Posterior vena cava (tissue), 2 donors: ENCODE results near the gene GIT1. TPM values are rescaled to one million over a fixed set of nuclear protein-coding genes. Genes with fewer than 3 reads are reported as not detected.
A peak's percentile ranks its signal among the peaks of the same experiment; 100 is the strongest.

ENCODE experiments used
- DNase-seq: peaks from one replicate; pipeline ENCODE4 v3.0.0-alpha.2; 2020; ENCODE audit warnings: low spot score
- intact Hi-C, 2 donors: fragments of 100-400 bp; cut with DNase I; formaldehyde crosslinking; loops; one replicate each; pipeline versions ENCODE4 v1.14.1 to v1.14.2; 2022 to 2023
- long read RNA-seq, 2 donors: library from polyadenylated mRNA; unstranded; transcript quantifications; one replicate each; pipeline ENCODE4 v2.0.0, GENCODE V29; 2020 to 2021
- total RNA-seq, 2 donors: library from RNA; stranded (reverse); fragmentation: NEBNext Ultra II Directional; extraction: Animal tissue kit (Norgen Biotek cat#: 25700); gene quantifications; one replicate each; pipeline ENCODE4 v1.2.1, GENCODE V29; 2021
- donor health status: DM: yes; HTN: yes; CAD: no.
- donor health status: DM: yes; HTN: yes; CAD: no.

The GIT1 gene, protein sequence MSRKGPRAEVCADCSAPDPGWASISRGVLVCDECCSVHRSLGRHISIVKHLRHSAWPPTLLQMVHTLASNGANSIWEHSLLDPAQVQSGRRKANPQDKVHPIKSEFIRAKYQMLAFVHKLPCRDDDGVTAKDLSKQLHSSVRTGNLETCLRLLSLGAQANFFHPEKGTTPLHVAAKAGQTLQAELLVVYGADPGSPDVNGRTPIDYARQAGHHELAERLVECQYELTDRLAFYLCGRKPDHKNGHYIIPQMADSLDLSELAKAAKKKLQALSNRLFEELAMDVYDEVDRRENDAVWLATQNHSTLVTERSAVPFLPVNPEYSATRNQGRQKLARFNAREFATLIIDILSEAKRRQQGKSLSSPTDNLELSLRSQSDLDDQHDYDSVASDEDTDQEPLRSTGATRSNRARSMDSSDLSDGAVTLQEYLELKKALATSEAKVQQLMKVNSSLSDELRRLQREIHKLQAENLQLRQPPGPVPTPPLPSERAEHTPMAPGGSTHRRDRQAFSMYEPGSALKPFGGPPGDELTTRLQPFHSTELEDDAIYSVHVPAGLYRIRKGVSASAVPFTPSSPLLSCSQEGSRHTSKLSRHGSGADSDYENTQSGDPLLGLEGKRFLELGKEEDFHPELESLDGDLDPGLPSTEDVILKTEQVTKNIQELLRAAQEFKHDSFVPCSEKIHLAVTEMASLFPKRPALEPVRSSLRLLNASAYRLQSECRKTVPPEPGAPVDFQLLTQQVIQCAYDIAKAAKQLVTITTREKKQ
- 10 to 100 TPM; 28.1 to 43.5 TPM for total RNA-seq
- long read RNA-seq, donor 1, partial matches to known transcripts = 3 of 12 reads
- long read RNA-seq, donor 1, other reads (novel, unspliced or antisense) = 5 of 12 reads
- long read RNA-seq, donor 2, partial matches to known transcripts = 17 of 20 reads
- long read RNA-seq, donor 2, other reads (novel, unspliced or antisense) = 3 of 20 reads

DNA sequence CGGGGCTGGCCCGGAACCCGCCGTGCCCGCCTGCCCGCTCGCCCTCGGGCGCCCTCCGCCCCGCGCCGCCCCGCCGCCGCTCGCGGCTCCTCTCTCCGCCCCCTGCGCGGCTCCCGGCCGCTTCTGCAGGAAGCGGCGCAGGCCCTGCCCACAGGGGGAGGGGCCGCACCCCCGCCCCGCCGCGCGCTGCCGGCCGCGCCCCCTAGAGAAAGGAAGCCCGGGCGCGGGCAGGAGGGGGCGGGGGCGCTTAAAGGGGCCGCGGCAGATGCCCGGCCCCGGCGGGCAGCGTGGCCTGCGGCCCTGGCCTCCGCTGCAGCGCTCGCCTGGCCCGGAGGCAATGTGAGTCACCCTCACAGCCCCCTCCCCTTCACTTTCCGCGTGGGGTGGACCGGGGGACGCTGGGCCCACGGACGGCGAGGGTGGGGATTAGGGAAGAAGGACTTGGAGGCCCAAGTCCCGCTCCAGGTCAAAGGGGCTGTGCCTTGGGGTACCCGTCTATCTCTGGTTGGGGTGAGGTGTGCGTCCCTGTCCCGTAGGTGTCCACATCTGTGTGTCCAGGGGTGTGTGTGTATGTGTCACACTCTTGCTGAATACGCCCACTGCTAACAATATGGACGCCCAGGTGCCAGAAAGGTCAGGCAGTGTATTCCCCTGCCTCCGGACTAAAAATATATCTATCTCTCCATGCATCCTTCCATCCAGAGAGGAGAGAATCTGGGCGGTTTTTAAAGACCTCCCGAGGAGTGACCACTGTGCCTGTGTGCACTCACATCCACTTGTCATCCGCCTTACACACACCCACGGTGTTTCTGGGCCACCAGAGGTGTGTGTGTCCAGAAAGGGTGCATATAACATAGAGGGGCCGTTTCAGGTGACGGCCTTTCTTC lies at the start of gene GIT1:
Gene GIT1, minus strand, starts transcription at position 125 of the 887 bp plus-strand sequence. CDS start 270 bp downstream, outside the sequence.
- peak; percentile 94 for DNase-seq
- intact Hi-C loops = no loop called here

DNA sequence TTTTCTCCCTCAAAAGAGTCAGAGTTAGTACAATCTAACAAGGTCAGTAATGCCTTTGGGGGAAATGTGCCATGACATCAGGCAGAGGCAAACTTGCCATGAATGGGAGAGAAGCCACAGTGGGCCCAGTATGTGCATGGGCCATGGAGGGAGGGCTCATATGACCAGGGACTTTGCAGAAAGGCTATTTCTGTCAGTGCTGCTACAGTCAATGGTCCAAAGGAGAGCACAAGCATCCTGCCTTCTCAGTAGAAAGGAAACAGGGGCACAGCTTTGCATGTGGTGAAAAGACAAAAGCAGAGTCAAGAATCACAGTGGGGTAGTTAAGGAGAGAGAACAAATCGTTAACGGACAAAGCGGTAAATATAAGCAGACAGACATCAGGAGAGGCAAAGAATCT lies 44.4 kb upstream of the GIT1 start:
- no peak for DNase-seq
- intact Hi-C loops = loop anchor here in 1 of 2 donors (10.0 kb wide), 1 partner anchor 141 kb away; no protein-coding TSS in a partner anchor

DNA sequence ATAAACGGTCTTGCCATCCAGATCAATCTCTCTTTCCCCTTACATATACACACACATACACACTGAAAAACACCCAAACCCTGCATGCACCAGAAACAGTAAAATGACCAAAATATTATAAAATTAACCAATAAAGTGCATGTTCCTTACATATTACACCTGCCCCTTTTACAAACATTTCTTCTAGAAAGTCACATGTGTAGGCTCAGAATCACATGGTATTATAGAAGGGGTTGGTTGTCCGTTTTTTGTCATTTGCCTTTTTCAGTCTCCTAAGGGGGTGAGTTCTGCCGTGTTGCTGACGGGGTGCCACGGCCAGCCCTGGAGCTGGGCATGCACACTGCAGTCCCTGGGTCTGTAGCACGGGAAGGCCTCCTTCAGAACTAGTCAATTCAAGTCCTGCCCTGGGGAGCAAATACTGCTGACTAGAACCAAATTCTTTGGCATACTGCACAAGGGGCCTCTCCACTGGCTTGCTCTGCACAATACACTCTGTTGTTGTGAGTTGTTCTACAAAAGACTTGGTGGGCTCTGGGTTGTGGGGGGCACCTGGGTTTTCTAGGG lies 41.3 kb upstream of the GIT1 start:
- no peak for DNase-seq
- intact Hi-C loops = loop anchor here in 1 of 2 donors (10.0 kb wide), 1 partner anchor 144 kb away; no protein-coding TSS in a partner anchor

DNA sequence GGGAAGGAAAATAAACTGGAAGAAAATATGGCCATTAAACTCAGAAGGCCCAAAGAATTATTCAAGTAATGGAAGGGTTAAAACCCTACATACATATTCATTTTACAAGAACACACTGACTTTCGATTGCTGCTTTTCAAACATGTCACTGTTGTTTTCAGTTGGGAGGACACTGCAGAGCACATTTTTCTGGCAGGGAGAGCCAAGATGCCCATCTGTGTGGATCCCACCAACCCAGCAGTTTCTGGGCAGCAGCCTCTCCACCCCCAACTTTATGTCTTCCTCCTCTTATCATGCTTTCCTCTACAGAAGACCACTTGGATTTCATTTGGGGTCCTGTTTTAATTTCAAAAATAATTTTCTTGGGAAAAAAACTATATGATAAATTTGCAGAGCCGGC lies 40.4 kb upstream of the GIT1 start:
- intact Hi-C loops = loop anchor here (10.0 kb wide), 1 partner anchor 145 kb away; no protein-coding TSS in a partner anchor
- DNase-seq = no peak

DNA sequence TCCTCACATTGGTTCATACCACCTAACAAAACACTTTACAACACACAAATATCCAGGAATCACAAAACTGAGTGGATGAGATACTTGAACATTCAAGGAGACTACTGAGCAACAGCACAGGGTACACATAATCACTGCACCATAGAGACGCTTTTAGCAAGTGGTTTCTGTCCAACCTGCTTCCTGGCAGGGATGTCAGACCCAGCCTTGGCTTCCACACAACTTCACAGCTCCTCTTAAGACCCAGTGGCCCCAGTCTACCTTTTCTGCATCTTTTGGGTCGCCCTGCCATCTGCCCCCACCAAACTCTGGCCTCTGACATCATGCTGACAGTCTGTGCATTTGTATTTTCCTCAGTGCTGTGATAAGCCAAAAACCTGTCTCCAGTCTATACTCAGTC lies 39.2 kb upstream of the GIT1 start:
- intact Hi-C loops = loop anchor here in 1 of 2 donors (10.0 kb wide), 1 partner anchor 146 kb away; no protein-coding TSS in a partner anchor
- no peak for DNase-seq

DNA sequence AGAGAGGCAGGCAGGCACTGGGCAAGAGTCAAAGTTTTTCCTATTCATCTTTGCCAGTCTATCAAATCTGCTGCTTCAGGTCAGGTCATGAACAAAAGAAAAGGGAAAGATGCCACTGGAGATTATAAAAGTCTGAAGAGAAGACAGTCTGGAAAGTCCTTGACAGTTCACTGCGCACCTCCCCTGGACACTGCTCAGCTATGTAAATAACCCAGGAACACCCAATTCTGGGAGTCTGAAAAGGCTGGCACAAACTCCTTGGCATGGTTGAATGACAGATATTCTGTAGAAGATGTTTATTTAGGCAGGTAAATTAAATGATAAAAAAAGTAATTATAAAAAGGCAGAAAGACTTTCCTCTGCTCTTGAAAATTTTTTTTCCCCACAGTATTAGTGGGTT lies 38.5 kb upstream of the GIT1 start:
- intact Hi-C loops = loop anchor here in 1 of 2 donors (10.0 kb wide), 1 partner anchor 147 kb away; no protein-coding TSS in a partner anchor

DNA sequence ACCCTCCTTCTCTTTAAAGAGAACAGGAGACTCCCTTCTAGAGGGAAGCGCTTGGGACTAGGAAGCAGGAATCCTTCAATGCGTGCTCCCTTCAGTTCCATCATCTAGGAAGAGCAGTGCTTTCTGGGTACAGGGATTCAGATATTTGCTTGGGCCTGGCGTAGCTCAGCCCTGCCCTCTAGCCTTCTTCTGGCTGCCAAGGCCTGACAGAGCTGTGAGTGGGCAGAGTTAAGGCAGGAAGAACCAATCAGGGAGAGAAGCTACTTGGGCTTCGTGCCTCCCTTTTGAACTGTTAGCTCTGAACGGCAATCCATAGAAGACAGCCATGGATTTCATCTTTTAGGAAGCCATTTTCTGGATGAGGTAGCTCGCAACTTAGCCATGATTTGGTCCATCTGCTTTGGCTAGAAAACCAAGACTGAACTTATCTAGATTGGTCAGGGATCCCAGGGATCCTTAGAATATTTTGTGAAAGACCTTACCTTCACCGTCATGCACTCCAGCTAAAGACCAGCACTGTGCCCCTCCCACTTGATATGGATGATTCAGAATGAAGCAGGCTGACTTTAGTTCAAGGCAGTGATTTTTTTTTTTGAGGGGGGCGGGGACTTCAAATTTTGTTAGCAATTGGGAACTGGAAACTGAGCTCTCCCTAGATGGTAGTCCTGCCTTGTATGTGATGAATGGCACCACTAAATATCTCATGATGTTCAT lies 35.7 kb upstream of the GIT1 start:
- intact Hi-C loops = loop anchor here in 1 of 2 donors (10.0 kb wide), 1 partner anchor 150 kb away; no protein-coding TSS in a partner anchor
- no peak for DNase-seq

More for the DNA sequence above, 38.5 kb upstream of the GIT1 start:
- no peak for DNase-seq

DNA sequence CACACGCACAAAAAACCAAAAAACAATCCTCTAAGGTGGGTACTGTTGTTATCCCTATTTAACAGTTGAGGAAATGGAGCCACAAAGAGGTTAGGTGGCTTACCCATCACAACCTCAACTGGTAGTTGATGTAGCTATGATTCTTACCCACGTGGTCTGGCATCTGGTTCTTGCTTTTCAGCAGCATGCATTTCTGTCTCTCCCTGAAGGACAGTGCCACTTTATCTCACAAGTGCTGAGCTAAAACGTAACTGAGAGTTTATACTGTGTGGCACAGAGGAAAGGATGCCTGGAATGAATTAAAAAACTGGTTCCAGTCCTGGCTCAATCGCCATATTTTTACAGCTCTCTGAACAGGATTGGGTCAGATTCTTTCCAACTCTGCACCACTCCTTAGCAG lies 35.1 kb upstream of the GIT1 start:
- no peak for DNase-seq
- intact Hi-C loops = loop anchor here in 1 of 2 donors (10.0 kb wide), 1 partner anchor 150 kb away; no protein-coding TSS in a partner anchor

DNA sequence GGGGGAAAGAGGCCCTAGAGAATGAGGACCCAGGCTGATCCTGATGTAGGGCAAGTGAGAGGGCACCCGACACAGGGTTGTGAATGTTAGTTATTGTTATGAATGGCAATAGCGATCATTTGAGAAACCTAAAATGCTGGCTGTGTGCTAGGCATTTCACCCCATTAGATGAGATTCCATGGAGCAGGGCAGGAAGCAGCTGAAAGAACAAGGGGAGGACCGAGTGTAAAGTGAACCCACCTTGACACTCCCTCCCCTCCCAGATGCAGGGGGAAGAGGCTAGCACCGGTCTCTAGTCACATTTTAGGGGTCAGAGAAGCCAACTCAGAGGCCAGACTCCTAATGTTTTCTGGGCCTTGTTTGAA lies 33.8 kb upstream of the GIT1 start:
- intact Hi-C loops = loop anchor here in 1 of 2 donors (10.0 kb wide), 1 partner anchor 152 kb away; no protein-coding TSS in a partner anchor
- no peak for DNase-seq

DNA sequence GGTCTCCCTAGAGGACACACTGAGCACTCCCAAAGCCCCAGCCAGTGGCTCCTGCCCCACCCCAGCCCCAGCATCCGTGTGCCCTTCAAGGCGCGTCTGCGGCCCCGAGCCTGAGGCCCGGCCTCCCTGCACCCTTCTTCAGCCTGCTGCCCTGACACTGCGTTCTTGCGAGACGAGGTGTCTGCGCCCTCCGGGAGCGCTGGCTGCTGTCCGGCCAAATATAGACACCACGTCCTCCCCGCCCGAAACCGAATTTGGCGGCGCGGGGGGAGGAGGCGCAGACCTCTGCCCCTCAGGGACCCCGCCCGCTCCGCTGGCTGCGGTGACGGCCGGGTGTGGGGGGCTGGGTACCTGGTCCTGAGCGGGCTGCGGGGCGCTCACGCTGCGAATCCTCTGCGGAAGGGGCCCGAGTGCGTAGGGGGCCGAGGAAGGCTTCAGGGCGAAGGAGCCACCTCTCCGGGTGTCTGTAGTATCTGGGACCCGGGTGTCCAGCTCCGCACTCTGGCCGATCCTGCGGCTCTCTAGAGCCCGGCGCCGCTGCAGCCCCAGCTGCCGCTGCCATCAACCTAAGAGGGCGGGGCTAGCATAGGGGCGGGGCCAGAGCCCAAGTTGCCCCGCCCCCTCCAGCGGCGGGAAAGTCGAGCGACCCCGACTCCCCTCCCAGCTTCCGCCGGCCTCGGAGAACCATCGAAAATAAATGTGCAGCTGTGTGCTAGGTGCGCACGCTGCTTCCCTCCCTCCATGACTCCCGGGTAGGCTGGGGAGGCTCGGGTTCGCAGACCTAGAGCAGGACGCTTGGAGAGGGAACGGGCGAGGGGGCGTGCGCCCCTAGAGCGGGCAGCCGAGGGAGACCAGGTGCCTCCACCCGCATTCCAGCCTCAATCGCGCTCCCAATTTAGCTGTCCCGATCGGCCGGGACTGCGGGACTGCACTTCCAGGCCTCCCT lies 33.2 kb upstream of the GIT1 start, which contains the start of gene CORO6:
Gene CORO6, minus strand, starts transcription at position 576 of the 946 bp plus-strand sequence. CDS start 1,491 bp downstream, outside the sequence.
- no peak for DNase-seq
- intact Hi-C loops = loop anchor here in 1 of 2 donors (10.0 kb wide), 1 partner anchor 152 kb away; no protein-coding TSS in a partner anchor

DNA sequence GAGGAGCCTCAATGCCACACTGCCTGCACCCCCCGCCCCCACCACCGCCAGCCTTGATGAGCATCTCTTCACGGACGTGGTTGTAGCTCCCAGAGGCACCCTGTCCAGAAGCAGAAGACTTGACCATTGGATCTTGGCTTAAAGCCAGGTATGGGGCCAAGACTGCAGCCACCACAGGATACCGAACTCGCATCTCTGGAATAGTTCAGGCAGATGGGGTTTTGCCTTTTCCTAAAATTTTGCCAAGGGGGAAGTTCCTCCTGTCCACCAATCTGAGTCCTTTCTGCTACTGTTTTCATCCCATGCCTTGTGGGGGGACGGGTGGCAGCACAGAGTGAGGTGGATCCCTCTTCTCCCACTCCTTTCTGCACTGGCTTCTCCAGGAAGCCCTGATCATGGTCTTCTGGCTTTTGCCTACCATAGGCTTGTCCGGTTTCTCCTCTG lies 32.3 kb upstream of the GIT1 start:
- intact Hi-C loops = loop anchor here in 1 of 2 donors (10.0 kb wide), 1 partner anchor 153 kb away; no protein-coding TSS in a partner anchor
- DNase-seq = no peak

DNA sequence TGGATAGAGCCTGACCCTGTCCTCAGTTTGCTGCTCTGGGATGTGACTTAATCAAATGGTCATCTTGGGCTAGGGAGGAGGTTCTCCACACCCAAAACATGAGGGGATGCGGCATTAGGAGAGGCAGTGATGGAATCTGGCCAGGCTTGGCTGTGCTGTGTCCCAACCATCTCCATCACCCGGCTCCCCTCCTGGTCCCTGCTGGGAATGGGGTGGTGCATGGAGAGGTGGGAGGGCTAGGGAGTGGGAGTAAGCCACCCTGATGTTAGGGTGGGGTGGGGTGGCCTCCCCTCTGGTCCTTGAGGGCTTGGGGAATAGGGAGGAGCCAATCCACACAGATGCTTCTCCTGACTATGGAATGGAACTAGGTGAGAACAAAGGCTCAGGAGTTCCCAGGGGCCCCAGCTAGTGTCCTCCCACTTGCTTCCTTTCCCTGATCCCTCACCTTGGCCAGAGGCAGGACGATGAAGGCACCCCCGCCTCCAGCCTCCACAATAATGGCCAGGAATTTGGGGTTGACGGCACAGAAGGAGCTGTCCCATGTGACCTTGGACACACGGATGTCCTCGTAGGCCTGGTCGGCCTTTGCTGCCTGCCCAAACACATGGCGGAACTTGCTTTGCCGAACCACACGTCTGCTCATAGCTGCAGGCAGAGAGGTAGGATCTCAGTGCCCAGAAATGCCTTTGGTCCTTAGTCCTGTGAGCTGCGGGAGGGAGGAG lies 31.5 kb upstream of the GIT1 start:
- intact Hi-C loops = loop anchor here in 1 of 2 donors (10.0 kb wide), 1 partner anchor 154 kb away; no protein-coding TSS in a partner anchor
- DNase-seq = no peak

DNA sequence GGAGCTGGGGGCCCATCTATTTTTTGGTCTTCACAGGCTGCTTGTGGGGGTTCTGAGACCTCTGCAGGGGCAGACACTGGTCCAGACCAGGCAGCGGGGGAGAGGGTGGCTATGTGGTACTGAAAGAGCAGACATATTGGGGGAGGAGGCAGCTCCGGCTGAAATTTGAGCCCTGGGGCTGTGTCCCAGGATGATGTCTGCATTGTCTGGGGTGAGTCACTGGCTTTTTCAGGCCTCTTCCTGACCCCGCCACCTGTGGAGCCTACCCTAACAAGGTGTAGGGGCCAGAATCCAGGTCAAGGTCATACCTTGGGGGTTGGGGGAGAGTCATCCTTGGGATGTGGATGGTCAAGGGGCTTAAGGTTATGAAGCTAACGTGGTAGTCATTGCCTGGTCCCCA lies 30.8 kb upstream of the GIT1 start:
- DNase-seq = no peak
- intact Hi-C loops = loop anchor here in 1 of 2 donors (10.0 kb wide), 1 partner anchor 155 kb away; no protein-coding TSS in a partner anchor

DNA sequence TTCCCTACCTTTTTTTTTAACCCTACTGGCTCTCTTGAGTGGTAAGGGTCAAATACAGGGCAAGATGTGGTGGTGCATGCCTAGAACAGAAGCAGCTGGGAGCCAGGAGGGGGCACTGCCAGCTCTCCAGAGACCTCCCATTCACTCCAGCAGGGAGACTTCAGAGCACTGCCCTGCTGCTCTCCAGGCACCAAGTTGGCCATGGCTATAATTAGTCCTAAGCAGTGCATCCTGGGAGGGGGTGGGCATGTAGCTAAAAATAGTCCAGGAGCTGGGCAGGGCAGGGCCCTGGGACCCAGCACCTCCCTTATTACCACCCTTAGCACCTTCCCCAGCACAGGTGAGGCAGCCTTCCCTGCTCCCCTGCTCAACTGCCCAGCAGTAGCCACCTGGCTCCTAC lies 29.8 kb upstream of the GIT1 start:
- intact Hi-C loops = no loop called here
- DNase-seq = no peak

DNA sequence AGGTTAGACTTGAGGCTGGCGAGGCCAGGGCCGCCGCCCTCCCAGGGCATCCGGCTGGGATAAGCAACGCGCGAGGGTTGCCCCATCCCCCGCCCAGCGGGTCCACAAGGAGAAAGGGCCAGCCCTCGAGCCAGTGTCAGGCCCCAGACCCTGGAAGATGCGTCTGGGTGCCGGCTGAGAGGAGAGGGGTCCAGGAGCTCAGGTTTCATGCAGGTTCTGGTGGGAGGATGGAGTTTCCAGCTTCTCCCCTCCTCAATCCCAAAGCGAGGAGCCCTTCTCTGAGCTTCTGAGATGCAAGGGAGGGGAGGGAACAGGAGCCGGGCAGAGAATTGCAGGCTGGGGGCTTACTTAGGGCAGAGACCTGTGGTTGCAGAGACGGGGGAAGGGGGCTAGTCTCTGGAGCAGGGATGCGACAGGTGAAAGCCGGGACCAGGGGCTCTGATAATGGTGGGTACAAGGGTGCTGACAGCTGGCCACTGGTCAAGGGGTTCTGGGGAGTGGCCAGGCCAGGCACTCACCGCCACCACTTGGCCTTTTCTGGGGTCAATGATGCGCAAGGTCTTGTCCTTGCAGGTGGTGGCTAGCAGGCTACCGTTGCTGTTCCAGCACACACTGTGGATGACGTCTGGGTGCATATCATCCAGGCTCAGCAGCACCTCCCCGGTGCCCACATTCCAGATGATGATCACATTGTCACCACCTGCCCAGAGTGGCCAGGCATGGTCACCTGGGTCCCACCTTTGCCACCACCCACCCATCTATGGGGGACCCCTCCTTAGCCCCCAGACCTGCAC lies 29.0 kb upstream of the GIT1 start:
- intact Hi-C loops = no loop called here
- no peak for DNase-seq
